ENCODE results near the gene CHRDL2. TPM values are rescaled to one million over a fixed set of nuclear protein-coding genes. Genes with fewer than 3 reads are reported as not detected.

CHRDL2 gene
- total RNA-seq, 6 experiments from 2014 or later, result not detected

DNA sequence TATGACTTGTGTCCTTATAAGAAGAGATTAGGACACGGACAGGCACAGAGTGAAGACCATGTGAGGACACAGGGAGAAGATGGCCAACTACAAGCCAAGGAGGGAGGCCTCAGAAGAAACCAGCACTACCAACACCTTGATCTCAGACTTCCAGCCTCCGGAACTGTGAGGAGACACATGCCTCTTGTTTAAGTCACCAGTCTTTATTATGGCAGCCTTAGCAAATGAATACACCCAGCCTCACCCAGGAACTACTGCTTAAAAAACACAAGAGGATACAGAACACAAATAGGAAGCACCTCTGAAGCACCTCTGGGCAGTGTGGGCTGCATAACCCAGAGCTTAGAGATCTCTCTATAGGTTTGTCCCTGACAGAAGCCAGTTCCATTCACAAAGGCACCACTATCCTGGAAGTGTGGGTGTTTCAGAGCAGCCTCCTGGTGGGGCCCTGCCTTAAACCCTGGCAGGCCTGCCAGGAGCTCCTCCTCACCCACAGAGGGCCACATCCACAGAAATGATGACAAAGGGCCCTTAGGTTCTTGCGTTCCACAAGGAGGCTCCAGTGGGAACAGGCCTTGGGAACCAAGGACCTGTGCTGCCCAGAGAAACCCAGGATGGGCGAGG lies 58.8 kb downstream of the CHRDL2 start:
- no peaks in the 10 kb centered on the region; the same call in 1 of the 2 replicates for H3K9me3 Mint-ChIP-seq
- H3K4me3 Mint-ChIP-seq, result peak overlapping the region; percentile 73; the same call in 1 of the 2 replicates
- peak; percentile 25; the same call in 1 of the 2 replicates for TF ChIP-seq CTCF (IDR thresholded peaks at IDR 0.05)
- H3K27ac Mint-ChIP-seq, result peak overlapping the region; percentile 100
- no peaks in the 10 kb centered on the region for H3K36me3 Mint-ChIP-seq (ENCODE audit: low read depth)
- H3K4me1 Mint-ChIP-seq (ENCODE audit: low read depth), result peaks cover 43% of the 10 kb centered on the region
- DNase-seq, result peak; percentile 15
- H3K27me3 Mint-ChIP-seq (ENCODE audit: insufficient read depth), result no peaks in the 10 kb centered on the region

DNA sequence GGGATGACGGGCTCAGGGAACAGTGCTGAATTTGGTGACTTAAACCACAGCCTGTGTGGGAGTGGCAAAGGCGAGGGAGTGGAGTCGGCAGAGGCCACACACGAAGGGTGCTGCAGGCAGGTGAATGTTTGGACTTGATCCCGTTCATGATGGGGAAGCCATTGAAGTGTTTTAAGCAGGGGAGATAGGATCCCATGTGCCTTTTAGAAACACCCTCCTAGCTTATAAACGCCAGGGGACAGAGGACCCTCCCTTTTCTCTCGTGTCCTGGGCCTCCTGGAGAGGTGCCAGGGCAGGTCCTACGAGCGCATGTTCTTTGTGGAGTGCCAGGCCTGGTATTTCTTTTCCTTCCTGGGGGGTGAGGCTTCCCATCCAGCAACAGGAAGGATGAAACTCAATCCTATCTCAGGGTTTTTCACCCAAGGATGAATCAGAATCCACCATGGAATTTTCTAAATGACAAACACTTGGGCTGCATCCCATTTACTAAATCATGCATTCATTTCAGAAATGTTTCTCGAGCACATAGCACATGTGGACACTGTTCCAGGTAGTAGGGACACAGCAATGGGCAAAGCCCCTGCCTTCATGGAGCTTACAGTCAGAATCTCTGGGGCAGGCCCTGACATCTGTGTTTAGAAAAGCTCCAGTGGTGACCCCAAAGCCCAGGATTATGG lies 59.6 kb downstream of the CHRDL2 start:
- DNase-seq, result peak; percentile 39
- Mint-ChIP-seq H3K36me3 (ENCODE audit: low read depth) (no peaks in the 10 kb centered on the region), H3K9me3 (no peaks in the 10 kb centered on the region; the same call in 1 of the 2 replicates), H3K27ac (peak overlapping the region; percentile 100), H3K4me1 (ENCODE audit: low read depth) (peaks cover 43% of the 10 kb centered on the region), H3K4me3 (peak overlapping the region; percentile 26; the same call in 1 of the 2 replicates), H3K27me3 (ENCODE audit: insufficient read depth) (no peaks in the 10 kb centered on the region)
- TF ChIP-seq CTCF (IDR thresholded peaks at IDR 0.05), result no peak

GRCh38 chr11:74670171-74670570 lies 61.1 kb downstream of the CHRDL2 start:
- TF ChIP-seq CTCF (IDR thresholded peaks at IDR 0.05), result no peak
- Mint-ChIP-seq H3K27me3 (ENCODE audit: insufficient read depth) (no peaks in the 10 kb centered on the region), H3K27ac (peak overlapping the region; percentile 8; the same call in 1 of the 2 replicates), H3K9me3 (no peaks in the 10 kb centered on the region; the same call in 1 of the 2 replicates), H3K4me3 (no peak overlapping the region), H3K4me1 (ENCODE audit: low read depth) (peaks cover 37% of the 10 kb centered on the region), H3K36me3 (ENCODE audit: low read depth) (no peaks in the 10 kb centered on the region)
- DNase-seq, result no peak

GRCh38 chr11:74669211-74670160 lies 61.7 kb downstream of the CHRDL2 start:
- Mint-ChIP-seq H3K27ac (no peak overlapping the region), H3K36me3 (ENCODE audit: low read depth) (no peaks in the 10 kb centered on the region), H3K27me3 (ENCODE audit: insufficient read depth) (no peaks in the 10 kb centered on the region), H3K4me3 (no peak overlapping the region), H3K4me1 (ENCODE audit: low read depth) (peaks cover 32% of the 10 kb centered on the region), H3K9me3 (no peaks in the 10 kb centered on the region; the same call in 1 of the 2 replicates)
- DNase-seq, result no peak
- no peak for TF ChIP-seq CTCF (IDR thresholded peaks at IDR 0.05)

DNA sequence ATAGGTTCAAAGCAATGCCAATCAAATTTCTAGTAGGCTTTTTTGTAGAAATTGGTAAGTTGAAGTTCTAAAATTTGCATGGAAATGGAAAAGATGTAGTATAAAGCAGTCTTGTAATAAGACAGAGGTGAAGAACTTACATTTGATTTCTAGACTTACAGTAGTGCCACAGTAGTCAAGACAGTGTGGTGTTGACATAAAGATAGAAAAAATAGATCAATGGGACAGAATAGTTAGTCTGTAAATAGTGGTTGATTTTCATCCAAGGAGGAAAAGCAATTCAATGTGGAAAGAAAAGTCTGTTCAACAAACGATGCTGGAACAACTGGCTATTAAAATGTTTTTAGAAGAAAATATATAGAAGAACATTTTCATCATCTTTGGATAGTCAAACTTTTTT lies 67.9 kb downstream of the CHRDL2 start:
- H3K36me3 Mint-ChIP-seq (ENCODE audit: low read depth), result peaks cover 20% of the 10 kb centered on the region
- no peaks in the 10 kb centered on the region for H3K27me3 Mint-ChIP-seq (ENCODE audit: insufficient read depth)
- no peaks in the 10 kb centered on the region for H3K4me1 Mint-ChIP-seq (ENCODE audit: low read depth)
- H3K4me3 Mint-ChIP-seq, result no peak overlapping the region
- no peak for DNase-seq
- no peak for TF ChIP-seq CTCF (IDR thresholded peaks at IDR 0.05)
- no peak overlapping the region for H3K27ac Mint-ChIP-seq
- no peaks in the 10 kb centered on the region; the same call in 1 of the 2 replicates for H3K9me3 Mint-ChIP-seq

Data from HFFc6 (cell line).